ENCODE measurements around the gene OR1C1.
"Not testable (repeated sequence)": the region's sequence is repeated elsewhere in the genome, so short reads cannot be mapped to it uniquely, and the experiment has no call there.

Gene OR1C1

DNA sequence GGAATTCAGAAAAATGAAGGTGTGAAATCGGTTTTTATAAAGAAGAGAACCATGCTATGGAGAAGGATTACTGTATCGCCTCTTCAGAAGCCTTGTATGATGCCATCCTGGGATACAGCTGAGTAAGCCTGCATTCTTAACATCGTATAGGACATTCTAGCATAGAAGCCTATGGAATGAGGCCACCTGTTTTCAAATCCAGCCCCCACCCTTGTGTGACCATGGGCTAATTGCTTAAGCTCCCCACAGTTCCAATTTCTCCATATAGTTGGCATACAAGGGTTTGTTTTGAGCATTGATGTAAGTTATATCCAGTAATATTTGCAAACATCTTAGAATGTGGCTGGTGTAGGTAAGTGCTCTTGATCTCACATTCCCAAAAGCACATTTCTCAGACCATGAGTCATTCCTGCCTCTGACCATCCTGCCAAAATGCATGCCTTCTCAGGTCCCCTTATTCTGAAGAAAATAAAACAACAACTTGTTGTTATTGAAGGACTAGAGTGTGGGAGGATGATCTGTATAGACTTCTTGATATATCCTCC is 13.9 kb downstream of the OR1C1 start:
- TF ChIP-seq, protein P1, sequence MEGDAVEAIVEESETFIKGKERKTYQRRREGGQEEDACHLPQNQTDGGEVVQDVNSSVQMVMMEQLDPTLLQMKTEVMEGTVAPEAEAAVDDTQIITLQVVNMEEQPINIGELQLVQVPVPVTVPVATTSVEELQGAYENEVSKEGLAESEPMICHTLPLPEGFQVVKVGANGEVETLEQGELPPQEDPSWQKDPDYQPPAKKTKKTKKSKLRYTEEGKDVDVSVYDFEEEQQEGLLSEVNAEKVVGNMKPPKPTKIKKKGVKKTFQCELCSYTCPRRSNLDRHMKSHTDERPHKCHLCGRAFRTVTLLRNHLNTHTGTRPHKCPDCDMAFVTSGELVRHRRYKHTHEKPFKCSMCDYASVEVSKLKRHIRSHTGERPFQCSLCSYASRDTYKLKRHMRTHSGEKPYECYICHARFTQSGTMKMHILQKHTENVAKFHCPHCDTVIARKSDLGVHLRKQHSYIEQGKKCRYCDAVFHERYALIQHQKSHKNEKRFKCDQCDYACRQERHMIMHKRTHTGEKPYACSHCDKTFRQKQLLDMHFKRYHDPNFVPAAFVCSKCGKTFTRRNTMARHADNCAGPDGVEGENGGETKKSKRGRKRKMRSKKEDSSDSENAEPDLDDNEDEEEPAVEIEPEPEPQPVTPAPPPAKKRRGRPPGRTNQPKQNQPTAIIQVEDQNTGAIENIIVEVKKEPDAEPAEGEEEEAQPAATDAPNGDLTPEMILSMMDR (IDR thresholded peaks at IDR 0.05; ENCODE audit: control insufficient read depth, insufficient read depth, low read depth, low read length, missing control alignments) = no peak
- H3K4me3 ChIP-seq (ENCODE audit: control insufficient read depth, low read depth, low read length) = no peak overlapping the region
- no peak for DNase-seq (ENCODE audit: low read depth)

DNA sequence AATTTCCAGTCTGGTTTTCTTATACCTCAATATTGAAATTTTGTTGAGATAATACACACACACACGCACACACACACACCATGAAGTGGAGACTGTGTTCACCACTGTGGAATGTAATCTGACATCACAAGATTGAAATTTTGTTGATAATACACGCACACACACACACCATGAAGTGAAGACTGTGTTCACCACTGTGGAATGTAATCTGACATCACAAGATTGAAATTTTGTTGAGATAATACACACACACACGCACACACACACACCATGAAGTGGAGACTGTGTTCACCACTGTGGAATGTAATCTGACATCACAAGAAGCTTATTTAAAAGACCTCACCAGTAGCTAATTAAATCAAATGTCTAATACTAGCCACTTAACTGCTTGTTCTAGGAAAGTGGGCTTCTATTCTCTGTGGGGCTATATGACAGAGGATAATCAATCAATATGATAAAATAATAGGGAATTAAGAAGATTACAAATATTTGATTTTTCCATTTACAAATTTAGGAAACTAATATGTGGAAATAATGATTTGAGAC is 18.1 kb downstream of the OR1C1 start:
- H3K4me3 ChIP-seq (ENCODE audit: control insufficient read depth, low read depth, low read length); DNase-seq (ENCODE audit: low read depth): not testable (repeated sequence)

DNA sequence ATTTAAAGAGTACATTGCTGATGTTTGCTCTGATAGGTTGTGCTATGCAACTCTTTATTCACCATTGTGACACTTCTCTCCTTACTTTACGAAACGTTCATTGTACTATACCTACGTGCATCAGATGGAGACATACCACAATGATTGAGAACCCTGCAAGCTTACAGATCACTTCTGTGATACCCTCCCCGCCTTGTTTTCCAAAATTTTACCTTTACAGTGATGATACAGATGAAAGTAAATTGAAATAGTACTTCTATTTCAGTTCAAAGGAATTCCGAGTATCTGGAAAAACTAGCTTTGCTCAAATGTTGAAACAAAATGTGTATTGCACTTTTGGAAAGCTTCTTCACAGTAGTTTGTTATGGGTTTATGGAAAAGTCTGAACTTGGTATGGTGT is 18.6 kb downstream of the OR1C1 start:
- TF ChIP-seq, protein P1 (IDR thresholded peaks at IDR 0.05; ENCODE audit: control insufficient read depth, insufficient read depth, low read depth, low read length, missing control alignments) = no peak
- DNase-seq (ENCODE audit: low read depth) = no peak
- no peak overlapping the region for H3K4me3 ChIP-seq (ENCODE audit: control insufficient read depth, low read depth, low read length)

DNA sequence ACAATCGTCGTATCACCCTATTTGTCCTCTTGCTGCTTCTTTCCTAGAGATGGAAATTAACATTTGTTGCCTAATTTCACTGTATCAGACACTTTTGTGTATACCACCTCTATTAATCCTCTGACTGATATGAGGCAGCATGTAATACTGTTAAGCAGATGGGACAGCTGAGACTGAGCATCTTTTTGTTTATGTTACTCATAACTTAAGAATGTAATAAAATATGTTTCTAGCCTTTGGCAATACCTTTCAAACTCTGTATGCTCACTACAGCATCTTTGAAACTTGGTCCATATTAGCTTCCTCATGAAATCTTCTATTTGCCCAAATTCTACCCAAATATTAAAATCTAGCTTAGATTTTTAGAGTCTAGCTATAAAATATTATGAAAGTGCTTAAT is 19.6 kb downstream of the OR1C1 start:
- DNase-seq (ENCODE audit: low read depth) = no peak
- no peak overlapping the region for H3K4me3 ChIP-seq (ENCODE audit: control insufficient read depth, low read depth, low read length)
- TF ChIP-seq, protein P1 (IDR thresholded peaks at IDR 0.05; ENCODE audit: control insufficient read depth, insufficient read depth, low read depth, low read length, missing control alignments) = no peak

DNA sequence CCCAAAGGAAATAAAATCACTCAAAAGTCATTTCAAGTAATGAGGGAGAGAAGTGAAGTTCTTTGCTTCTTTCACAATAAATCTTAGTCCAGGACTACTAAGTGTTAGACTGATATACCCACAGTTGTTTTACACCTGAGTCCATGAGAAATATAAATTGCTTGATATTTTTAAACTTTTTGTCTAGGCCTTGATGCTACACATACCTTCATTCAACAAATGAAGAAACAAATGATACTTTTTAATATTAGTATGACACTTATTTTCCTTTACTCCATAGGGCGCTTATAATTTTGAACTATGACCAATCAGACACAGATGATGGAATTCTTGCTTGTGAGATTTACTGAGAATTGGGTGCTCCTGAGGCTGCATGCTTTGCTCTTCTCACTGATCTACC is 22.0 kb downstream of the OR1C1 start, which contains the start of gene OR14K1:
TSS of gene OR14K1 (plus strand) at position 301 of the 400 bp plus-strand sequence. CDS start at position 301, 0 bp downstream.
- TF ChIP-seq, protein P1 (IDR thresholded peaks at IDR 0.05; ENCODE audit: control insufficient read depth, insufficient read depth, low read depth, low read length, missing control alignments) = no peak
- no peak for DNase-seq (ENCODE audit: low read depth)
- H3K4me3 ChIP-seq (ENCODE audit: control insufficient read depth, low read depth, low read length) = no peak within 1 kb of the TSS

DNA sequence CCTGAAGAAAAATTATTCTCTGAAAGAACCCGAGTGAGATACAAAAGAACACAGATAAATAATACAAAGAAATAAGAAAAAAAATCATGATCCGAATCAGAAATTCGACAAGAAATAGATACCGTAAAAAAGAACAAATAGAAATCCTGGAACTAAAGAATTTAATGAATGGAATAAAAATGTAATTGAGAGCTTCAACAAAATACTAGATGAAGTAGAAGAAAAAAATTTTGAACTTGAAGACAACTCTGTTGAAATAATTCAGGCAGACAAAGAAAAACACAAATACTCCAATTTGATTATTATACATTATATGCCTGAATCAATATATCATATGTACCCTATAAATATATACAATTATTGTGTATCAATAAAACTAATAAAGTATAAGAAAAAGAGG is 39.1 kb downstream of the OR1C1 start:
- no peak for DNase-seq (ENCODE audit: low read depth)
- TF ChIP-seq, protein P1 (IDR thresholded peaks at IDR 0.05; ENCODE audit: control insufficient read depth, insufficient read depth, low read depth, low read length, missing control alignments) = no peak
- H3K4me3 ChIP-seq (ENCODE audit: control insufficient read depth, low read depth, low read length) = no peak overlapping the region

DNA sequence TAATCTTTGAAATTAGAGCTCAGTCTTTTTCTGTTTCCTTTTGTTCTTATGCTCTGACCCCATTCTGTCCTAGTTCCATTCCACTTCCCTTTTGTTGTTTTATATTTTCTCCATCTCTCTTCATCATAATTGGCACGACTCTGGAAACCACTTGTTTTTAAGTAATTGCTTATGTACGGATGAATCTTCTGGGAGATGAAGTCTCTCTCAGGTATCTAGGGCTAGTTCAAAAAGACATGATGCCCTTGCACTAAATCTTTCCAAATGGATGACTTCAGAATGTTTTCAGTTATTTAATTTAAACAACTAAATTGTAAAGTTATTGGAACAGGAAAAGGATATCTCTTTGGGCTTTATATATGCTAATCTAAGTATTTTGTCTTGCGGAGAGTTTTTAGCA is 43.8 kb downstream of the OR1C1 start, which contains the start of gene OR6F1:
TSS of gene OR6F1 (minus strand) at position 101 of the 400 bp plus-strand sequence. CDS start 3,891 bp downstream, outside the sequence.
- H3K4me3 ChIP-seq (ENCODE audit: control insufficient read depth, low read depth, low read length) = no peak within 1 kb of the TSS
- no peak for DNase-seq (ENCODE audit: low read depth)
- TF ChIP-seq, protein P1 (IDR thresholded peaks at IDR 0.05; ENCODE audit: control insufficient read depth, insufficient read depth, low read depth, low read length, missing control alignments) = no peak
